ENCODE results near the gene ARFGAP1.

DNA sequence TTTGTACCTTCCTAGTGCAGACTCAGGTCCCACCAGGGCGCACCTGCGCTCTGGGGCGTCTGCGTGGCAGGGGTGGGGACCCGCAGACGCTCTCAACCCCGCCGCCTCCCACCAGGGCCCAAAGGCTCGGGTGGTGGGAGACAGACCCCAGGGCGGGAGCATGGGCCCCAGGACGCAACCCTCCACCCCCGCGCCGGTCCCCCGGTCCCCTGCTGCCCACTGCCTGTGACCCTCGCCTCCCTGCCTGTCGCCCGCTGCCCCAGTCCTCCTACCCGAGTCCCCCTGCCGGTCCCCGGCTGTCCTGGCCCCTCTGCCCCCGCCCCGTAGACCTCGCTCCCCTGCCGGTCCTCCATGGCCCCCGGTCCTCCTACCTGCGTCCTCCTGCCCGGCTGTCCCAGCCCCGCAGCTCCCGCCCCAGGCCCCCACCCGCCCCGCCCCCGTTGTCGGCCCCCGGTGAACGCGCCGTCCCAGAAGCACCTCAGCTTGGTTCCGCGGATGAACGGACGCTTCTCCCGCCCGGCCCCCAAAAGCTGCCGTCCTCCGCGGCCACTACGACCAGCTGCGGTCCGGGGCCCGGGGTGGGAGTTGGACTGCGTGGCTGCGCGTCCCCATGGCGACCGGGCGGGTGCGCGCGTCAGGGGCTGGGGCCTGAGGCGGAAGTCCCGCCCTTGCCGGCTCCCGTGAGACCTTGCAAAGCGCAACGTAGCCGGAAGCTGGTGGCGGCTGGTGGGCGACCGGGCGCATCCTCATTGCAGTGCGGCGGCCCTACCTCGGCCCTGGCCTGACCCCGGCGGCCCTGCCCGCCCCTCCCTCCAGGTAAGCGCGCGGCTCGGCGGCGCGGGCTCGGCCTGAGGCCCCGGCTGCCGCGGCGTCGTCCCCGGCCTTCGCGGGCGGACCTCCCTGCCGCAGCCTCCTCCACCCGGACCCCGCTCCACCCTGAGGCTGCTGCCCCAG lies at the start of gene ARFGAP1:
- no peak for TF ChIP-seq YY1 (IDR thresholded peaks at IDR 0.05; ENCODE audit: insufficient read depth, insufficient read length)
- no peak for TF ChIP-seq SUZ12 (IDR thresholded peaks at IDR 0.05; ENCODE audit: extremely low read depth, insufficient read depth, insufficient read length)
- TF ChIP-seq ZNF274 (IDR thresholded peaks at IDR 0.05; ENCODE audit: low read depth, low read length), result no peak

Measured in NT2/D1 (cell line).